ENCODE data around the gene KIFC1.

Gene KIFC1

GRCh38 chr6:33406126-33406525 lies 14.5 kb downstream of the KIFC1 start:
- H3K4me3 ChIP-seq (ENCODE audit: low read depth, low read length): no peak overlapping the region
- DNase-seq (ENCODE audit: low read depth): no peak

- no peak for DNase-seq (ENCODE audit: low read depth)
- H3K4me3 ChIP-seq (ENCODE audit: low read depth, low read length): no peak overlapping the region
Measured at GRCh38 chr6:33407132-33407718, 15.6 kb downstream of the KIFC1 start.

GRCh38 chr6:33410050-33410710 lies 18.6 kb downstream of the KIFC1 start:
- DNase-seq (ENCODE audit: low read depth): peak; percentile 94
- peak overlapping the region; percentile 70 for H3K4me3 ChIP-seq (ENCODE audit: low read depth, low read length)

GRCh38 chr6:33410711-33411631 lies 19.3 kb downstream of the KIFC1 start, which contains the start of gene PHF1:
Gene PHF1 (plus strand): TSS chr6:33411014. CDS start chr6:33412264, 1,250 bp downstream.
- peak within 1 kb of the TSS; percentile 70 for H3K4me3 ChIP-seq (ENCODE audit: low read depth, low read length)
- peak; percentile 59 for DNase-seq (ENCODE audit: low read depth)

- H3K4me3 ChIP-seq (ENCODE audit: low read depth, low read length): peak overlapping the region; percentile 70
- no peak for DNase-seq (ENCODE audit: low read depth)
Measured at GRCh38 chr6:33411632-33412005, 20.0 kb downstream of the KIFC1 start.

- no peak for DNase-seq (ENCODE audit: low read depth)
- no peak overlapping the region for H3K4me3 ChIP-seq (ENCODE audit: low read depth, low read length)
Measured at GRCh38 chr6:33412140-33413009, 20.8 kb downstream of the KIFC1 start.

- H3K4me3 ChIP-seq (ENCODE audit: low read depth, low read length): no peak overlapping the region
- no peak for DNase-seq (ENCODE audit: low read depth)
Measured at GRCh38 chr6:33413241-33414120, 21.9 kb downstream of the KIFC1 start.

- DNase-seq (ENCODE audit: low read depth): no peak
- H3K4me3 ChIP-seq (ENCODE audit: low read depth, low read length): no peak overlapping the region
Measured at GRCh38 chr6:33414592-33415271, 23.1 kb downstream of the KIFC1 start.

- H3K4me3 ChIP-seq (ENCODE audit: low read depth, low read length): peak overlapping the region; percentile 91
- DNase-seq (ENCODE audit: low read depth): no peak
Measured at GRCh38 chr6:33415831-33416230, 24.2 kb downstream of the KIFC1 start.

- peak overlapping the region; percentile 91 for H3K4me3 ChIP-seq (ENCODE audit: low read depth, low read length)
- no peak for DNase-seq (ENCODE audit: low read depth)
Measured at GRCh38 chr6:33416386-33417127, 24.9 kb downstream of the KIFC1 start.

GRCh38 chr6:33417128-33417902 lies 25.7 kb downstream of the KIFC1 start:
- DNase-seq (ENCODE audit: low read depth): peak; percentile 68
- peak overlapping the region; percentile 91 for H3K4me3 ChIP-seq (ENCODE audit: low read depth, low read length)

GRCh38 chr6:33417903-33418689 lies 26.5 kb downstream of the KIFC1 start, which contains the start of gene CUTA:
Gene CUTA (minus strand): TSS chr6:33418107. CDS start chr6:33418000, 107 bp downstream.
- peak; percentile 99 for DNase-seq (ENCODE audit: low read depth)

GRCh38 chr6:33418690-33419291 lies 27.2 kb downstream of the KIFC1 start:
- H3K4me3 ChIP-seq (ENCODE audit: low read depth, low read length): peak overlapping the region; percentile 37
- DNase-seq (ENCODE audit: low read depth): no peak

More at GRCh38 chr6:33417903-33418689, 26.5 kb downstream of the KIFC1 start, which contains the start of gene CUTA:
- H3K4me3 ChIP-seq (ENCODE audit: low read depth, low read length): peak within 1 kb of the TSS; percentile 91

GRCh38 chr6:33419580-33420490 lies 28.2 kb downstream of the KIFC1 start, which contains the start of gene SYNGAP1:
Gene SYNGAP1 (plus strand): TSS chr6:33420065. CDS start chr6:33420265, 200 bp downstream.
- no peak for DNase-seq (ENCODE audit: low read depth)
- peak within 1 kb of the TSS; percentile 55 for H3K4me3 ChIP-seq (ENCODE audit: low read depth, low read length)

Data from skeletal muscle cell (primary cell).